Heart left ventricle (tissue), 16 donors: ENCODE results near the gene CNRIP1. TPM values are rescaled to one million over a fixed set of nuclear protein-coding genes. Genes with fewer than 3 reads are reported as not detected.
A peak's percentile ranks its signal among the peaks of the same experiment; 100 is the strongest.

Experiments used
- ATAC-seq, 4 donors: fragments of 200-7000 bp; cut with Tn5 transposase; one replicate each; pipeline ENCODE4 v1.9.1; 2020 to 2022; ENCODE audit warnings: moderate library complexity in 4 of 4, mild to moderate bottlenecking in 3 of 4, moderate number of reproducible peaks in 1 of 4
- DNase-seq, 5 donors: peaks; one replicate each; pipeline ENCODE4 v3.0.0-alpha.2; 2020
- H3K27ac ChIP-seq, 12 donors: fragments of 200-600 bp; sonication (generic) in 4 of 12; one replicate each; pipeline versions ENCODE4 v1.5.0 to v1.8.0; 2016 to 2022; ENCODE audit warnings: mild to moderate bottlenecking in 2 of 12
- H3K27me3 ChIP-seq, 9 donors: fragments of 200-600 bp; sonication (generic) in 2 of 9; one replicate each; pipeline versions ENCODE4 v1.5.1 to v1.8.0; 2016 to 2022; ENCODE audit warnings: mild to moderate bottlenecking in 3 of 9
- H3K36me3 ChIP-seq, 9 donors: fragments of 200-600 bp; sonication (generic) in 2 of 9; one replicate each; pipeline versions ENCODE4 v1.5.0 to v1.8.0; 2018 to 2022; ENCODE audit warnings: mild to moderate bottlenecking in 2 of 9
- H3K4me1 ChIP-seq, 12 donors: fragments of 200-600 bp; sonication (generic) in 4 of 12; one replicate each; pipeline versions ENCODE4 v1.5.0 to v1.8.0; 2016 to 2022; ENCODE audit warnings: mild to moderate bottlenecking in 3 of 12
- H3K4me3 ChIP-seq, 12 donors: fragments of 200-600 bp; sonication (generic) in 4 of 12; one replicate each; pipeline versions ENCODE4 v1.5.0 to v1.8.0; 2017 to 2022; ENCODE audit warnings: mild to moderate bottlenecking in 9 of 12, moderate library complexity in 4 of 12
- H3K9me3 ChIP-seq, 12 donors: fragments of 200-600 bp; sonication (generic) in 4 of 12; one replicate each; pipeline versions ENCODE4 v1.5.0 to v1.8.0; 2016 to 2022; ENCODE audit warnings: mild to moderate bottlenecking in 1 of 12
- CTCF ChIP-seq, 12 donors: fragments of 200-600 bp; sonication (generic) in 4 of 12; IDR thresholded peaks; one replicate each; pipeline versions ENCODE4 v1.5.0 to v1.8.0; 2018 to 2022; ENCODE audit warnings: antibody characterized with exemption in 12 of 12, mild to moderate bottlenecking in 5 of 12
- POLR2A ChIP-seq, 2 donors: fragments of 450-650 bp; IDR thresholded peaks; one replicate each; pipeline ENCODE4 v1.6.1; 2017; ENCODE audit warnings: antibody characterized with exemption in 2 of 2, mild to moderate bottlenecking in 2 of 2, moderate library complexity in 2 of 2
- WGBS, 4 donors: extraction: QIAGEN DNeasy Blood & Tissue Kit in 2 of 4; methylation state at CpG; one replicate each; pipeline versions ENCODE4 v1.1.5 to v1.1.7; 2013 to 2018; 5-methylcytosine and 5-hydroxymethylcytosine counted together
- intact Hi-C, 10 donors: fragments of 100-400 bp; cut with DNase I; formaldehyde crosslinking; loops; one replicate each; pipeline versions ENCODE4 v1.11.1 to v1.14.2; 2022
- polyA plus RNA-seq, 2 donors: library from polyadenylated mRNA; stranded (reverse); fragments of 200-250 nt; gene quantifications; one replicate each; pipeline ENCODE4 v1.2.3, GENCODE V29; 2013
- total RNA-seq, 9 donors: library from RNA; depleted of rRNA in 2 of 9; stranded (reverse); fragments of >200 nt in 2 of 9; fragmentation: NEBNext Ultra II Directional in 3 of 9; extraction: Animal tissue kit (Norgen Biotek cat#: 25700) in 3 of 9; gene quantifications; one replicate each; pipeline versions ENCODE4 v1.1.0 to v1.2.4, GENCODE V29; 2016 to 2023
- donor health status: ischemic (EF 13 %, LVEDD 7.1; RV severe dilation, severe dysfunction).
- donor health status: healthy with polysubstance abuse.
- donor health status: DM: no; HTN: yes; CAD: no.
- donor health status: DM: no; HTN: no; CAD: no.
- donor health status: ischemic (EF 25% LVEDD 6.9; RV normal size, moderate dysfunction).
- donor health status: ischemic (EF 25% LVEDD 5.7; RV mildly dilated, moderate dysfunction).
- donor health status: healthy.
- donor health status: DM: yes; HTN: yes; CAD: no.
- donor health status: ischemic (EF 35%, LVEDD 5.7; RV mildly dilated, moderate dysfunction).
- donor health status: nonischemic (EF 11% LVEDD 7.7; RV severe dilation, severe dysfunction).
- donor health status: DM: yes; HTN: yes; CAD: no.
- donor health status: PGD.
- donor health status: ischemic (EF 29% LVEDD 5.4; RV normal size, mild dysfunction).
- donor health status: nonischemic (EF 23%, LVEDD 6.1; RV moderate dilation, normal function).

The CNRIP1 gene
- total and polyA plus RNA-seq, 11 donors: 5.8 to 17.3 (median 7.7) TPM

DNA sequence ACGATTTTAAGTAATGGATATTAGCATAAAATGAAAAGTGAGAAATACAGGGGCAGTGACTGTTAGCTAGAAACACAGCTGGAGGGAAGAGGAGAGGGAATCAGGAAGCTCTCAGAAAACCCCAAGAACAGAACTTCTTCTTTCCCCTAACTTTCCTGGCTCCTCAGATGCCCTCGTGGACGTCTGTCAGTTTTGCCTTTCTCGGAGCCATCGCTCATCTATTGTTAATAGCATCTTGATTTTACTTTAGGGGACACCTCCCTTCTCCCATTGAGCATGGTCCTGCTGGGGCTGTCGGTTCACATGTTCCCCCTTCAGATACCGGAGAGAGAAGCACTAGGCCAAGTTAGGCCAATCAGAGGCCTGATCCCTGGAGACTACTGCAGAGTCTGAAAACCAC is 43.0 kb upstream of the CNRIP1 start:
- Histone ChIP-seq H3K4me3 (peak overlapping the region in 2 of 12 donors; percentile 27 to 43), H3K9me3 (no peaks in the 10 kb centered on the region), H3K27ac (peak overlapping the region in 1 of 12 donors; percentile 86), H3K4me1 (peaks cover 0 to 24% (median 0%) of the 10 kb centered on the region in 12 donors), H3K27me3 (no peaks in the 10 kb centered on the region), H3K36me3 (no peaks in the 10 kb centered on the region)
- intact Hi-C loops: loop anchor here (1.0 to 5.0 kb wide), 2 partner anchors 79 to 80 kb away; no protein-coding TSS in a partner anchor
- ATAC-seq (no peak), DNase-seq (no peak)
- TF ChIP-seq POLR2A (IDR thresholded peaks at IDR 0.05): no peak
- no peak for TF ChIP-seq CTCF (IDR thresholded peaks at IDR 0.05)
- WGBS, 4 donors: 83 to 92% (median 85%) methylated on average over 7 of the region's 7 CpGs

- Histone ChIP-seq H3K9me3 (no peaks in the 10 kb centered on the region), H3K27ac (peak overlapping the region in 1 of 12 donors; percentile 86), H3K4me3 (peak overlapping the region in 3 of 12 donors; percentile 24 to 43 (median 27)), H3K36me3 (no peaks in the 10 kb centered on the region), H3K27me3 (no peaks in the 10 kb centered on the region), H3K4me1 (peaks cover 0 to 24% (median 0%) of the 10 kb centered on the region in 12 donors)
- ATAC-seq (peak in 3 of 4 donors; percentile 73 to 82 (median 75)), DNase-seq (peak; percentile 67 to 89 (median 79))
- intact Hi-C loops: loop anchor here (1.0 to 5.0 kb wide), 2 partner anchors 79 to 80 kb away; no protein-coding TSS in a partner anchor
- WGBS, 4 donors: 28 to 38% (median 32%) methylated on average over 11 to 12 of the region's 12 CpGs
- peak; percentile 54 to 83 (median 74) for TF ChIP-seq CTCF (IDR thresholded peaks at IDR 0.05)
- no peak for TF ChIP-seq POLR2A (IDR thresholded peaks at IDR 0.05)
These were observed 42.3 kb upstream of the CNRIP1 start for GRCh38 chr2:68362069-68362468.

DNA sequence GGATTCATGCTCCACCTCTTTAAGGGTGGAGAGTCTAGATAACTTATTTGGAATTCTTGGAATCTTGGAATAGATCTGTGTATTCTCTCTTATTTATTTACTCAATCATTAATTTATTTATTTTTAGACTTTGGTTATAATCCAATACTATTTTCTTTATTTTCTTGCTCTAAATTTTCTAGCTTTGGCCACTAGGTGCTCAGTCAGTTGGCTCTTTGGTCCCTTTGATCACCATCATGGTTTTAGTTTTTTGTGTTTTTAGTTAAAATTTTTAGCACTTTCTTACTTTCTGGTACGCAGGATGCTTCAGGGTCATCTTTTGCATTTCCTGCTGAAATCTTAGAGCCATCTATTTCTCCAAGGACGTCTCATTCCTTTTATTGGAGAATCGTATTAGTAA is 40.1 kb upstream of the CNRIP1 start:
- ATAC-seq: no peak
- Histone ChIP-seq H3K36me3 (no peaks in the 10 kb centered on the region), H3K9me3 (no peaks in the 10 kb centered on the region), H3K27ac (no peak overlapping the region), H3K27me3 (no peaks in the 10 kb centered on the region), H3K4me3 (no peak overlapping the region), H3K4me1 (peaks cover 0 to 24% (median 0%) of the 10 kb centered on the region in 12 donors)
- intact Hi-C loops: loop anchor here (2.0 to 10.0 kb wide), 4 partner anchors 82 to 238 kb away; no protein-coding TSS in a partner anchor
- 80 to 87% (median 85%) methylated on average over 3 of the region's 3 CpGs for WGBS, 4 donors
- DNase-seq: no peak
- TF ChIP-seq CTCF (IDR thresholded peaks at IDR 0.05): peak in 1 of 12 donors; percentile 18
- TF ChIP-seq POLR2A (IDR thresholded peaks at IDR 0.05): no peak

DNA sequence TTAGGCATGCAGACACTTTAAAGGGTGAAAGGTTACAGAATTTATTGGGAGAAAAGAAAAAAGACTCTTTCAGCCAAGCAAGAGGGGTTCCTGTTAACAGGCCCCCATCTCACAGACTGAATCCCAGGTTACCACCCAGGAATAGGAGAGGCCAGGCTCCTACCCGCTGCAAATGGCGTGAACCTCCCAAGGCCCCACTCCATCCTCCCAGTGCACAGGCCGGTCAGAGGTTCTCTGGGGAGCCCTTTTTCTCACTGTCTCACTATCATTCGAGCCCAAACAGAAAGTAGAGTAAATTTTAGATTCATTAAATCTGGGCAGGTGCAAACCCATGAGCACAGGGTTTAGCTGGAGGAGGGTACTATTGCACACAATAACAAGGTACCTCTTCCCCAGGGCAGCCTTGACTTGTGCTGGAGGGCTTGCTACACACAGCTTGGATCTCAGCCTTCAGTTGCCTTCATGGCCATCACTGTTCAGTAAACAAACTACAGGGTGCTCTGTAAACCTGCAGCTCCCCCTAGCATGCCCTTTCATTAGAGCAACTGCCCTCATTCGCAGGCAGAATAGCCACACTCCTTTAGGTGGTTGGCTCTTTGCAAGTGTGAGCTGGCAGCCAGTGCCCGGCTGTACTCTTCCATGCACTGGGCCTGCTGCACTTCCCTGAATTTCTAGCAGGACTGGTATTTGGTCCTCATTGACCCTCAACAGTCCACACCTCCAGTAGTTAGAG is 38.0 kb upstream of the CNRIP1 start:
- Histone ChIP-seq H3K4me3 (no peak overlapping the region), H3K27ac (no peak overlapping the region), H3K4me1 (peaks cover 0 to 8% (median 0%) of the 10 kb centered on the region in 12 donors), H3K36me3 (no peaks in the 10 kb centered on the region), H3K27me3 (no peaks in the 10 kb centered on the region), H3K9me3 (no peaks in the 10 kb centered on the region)
- ATAC-seq (peak; percentile 40 to 88 (median 88)), DNase-seq (peak in 4 of 5 donors; percentile 23 to 61 (median 38))
- intact Hi-C loops: loop anchor here in 8 of 10 donors (2.0 to 10.0 kb wide), 3 partner anchors 233 to 235 kb away; no protein-coding TSS in a partner anchor
- 61 to 66% (median 64%) methylated on average over 6 of the region's 6 CpGs for WGBS, 4 donors
- TF ChIP-seq POLR2A (IDR thresholded peaks at IDR 0.05): no peak
- TF ChIP-seq CTCF (IDR thresholded peaks at IDR 0.05): peak; percentile 32 to 63 (median 50)
